HFFc6 (cell line): ENCODE data around the gene AUTS2. TPM values are rescaled to one million over a fixed set of nuclear protein-coding genes. Genes with fewer than 3 reads are reported as not detected.

Experiments used
- DNase-seq: peaks from one replicate; pipeline ENCODE4 v3.0.0-alpha.2; 2018
- H3K27ac Mint-ChIP-seq: 2 replicates; pipeline ENCODE4 v1.8.0; 2020; ENCODE audit warnings: mild to moderate bottlenecking, mixed read lengths
- H3K27me3 Mint-ChIP-seq: 2 replicates; pipeline ENCODE4 v1.8.0; 2021; ENCODE audit warnings: mild to moderate bottlenecking, moderate library complexity, mixed read lengths; ENCODE audit not compliant: insufficient read depth
- H3K36me3 Mint-ChIP-seq: 2 replicates; pipeline ENCODE4 v1.8.0; 2021; ENCODE audit warnings: low read depth, mixed read lengths
- H3K4me1 Mint-ChIP-seq: 2 replicates; pipeline ENCODE4 v1.8.0; 2020; ENCODE audit warnings: low read depth, mixed read lengths
- H3K4me3 Mint-ChIP-seq: 2 replicates; pipeline ENCODE4 v1.8.0; 2020; ENCODE audit warnings: mild to moderate bottlenecking, moderate library complexity, mixed read lengths
- H3K9me3 Mint-ChIP-seq: 2 replicates; pipeline ENCODE4 v1.8.0; 2020; ENCODE audit warnings: mild to moderate bottlenecking, mixed read lengths
- total RNA-seq, 6 experiments: library from RNA; stranded (reverse); fragmentation: NEBNext Ultra II Directional; extraction: Animal tissue kit (Norgen Biotek cat#: 25700); gene quantifications; 2 replicates in 1 of 6; 3 replicates in 5 of 6; pipeline ENCODE4 v1.2.3, GENCODE V29; 2021
- TF ChIP-seq, protein P1 (sequence below): fragments of 200-600 bp; sonication (generic); IDR thresholded peaks from 2 replicates; pipeline ENCODE4 v1.5.0; 2021; ENCODE audit warnings: antibody characterized with exemption, mild to moderate bottlenecking

The AUTS2 gene
- total RNA-seq, 6 experiments from 2014 or later = 0.02 to 0.19 (median 0.16) TPM; not detected in 2

- Mint-ChIP-seq H3K36me3 (no peaks in the 10 kb centered on the region), H3K4me1 (no peaks in the 10 kb centered on the region), H3K27ac (no peak overlapping the region)
Observed at GRCh38 chr7:69625238-69625637, 27.0 kb downstream of the AUTS2 start.

DNA sequence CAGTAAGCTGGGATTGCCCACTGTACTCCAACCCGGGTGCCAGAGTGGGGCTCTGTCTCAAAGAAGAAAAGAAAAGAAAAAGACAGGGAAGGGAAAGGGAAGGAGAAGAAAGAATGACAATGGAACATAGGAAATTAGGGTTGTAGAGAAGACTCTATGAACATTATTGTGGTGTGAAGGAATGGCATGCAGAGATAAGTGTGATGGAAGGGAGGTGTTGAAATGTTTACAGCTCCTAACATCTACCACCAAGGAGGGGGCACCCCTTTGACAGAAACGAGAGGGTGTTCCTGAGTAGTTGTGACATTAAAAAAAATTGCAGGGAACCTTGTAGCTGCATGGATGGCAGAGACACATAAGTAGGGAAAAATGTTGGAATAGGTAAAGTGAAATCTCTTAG lies 27.5 kb downstream of the AUTS2 start:
- TF ChIP-seq, protein P1, sequence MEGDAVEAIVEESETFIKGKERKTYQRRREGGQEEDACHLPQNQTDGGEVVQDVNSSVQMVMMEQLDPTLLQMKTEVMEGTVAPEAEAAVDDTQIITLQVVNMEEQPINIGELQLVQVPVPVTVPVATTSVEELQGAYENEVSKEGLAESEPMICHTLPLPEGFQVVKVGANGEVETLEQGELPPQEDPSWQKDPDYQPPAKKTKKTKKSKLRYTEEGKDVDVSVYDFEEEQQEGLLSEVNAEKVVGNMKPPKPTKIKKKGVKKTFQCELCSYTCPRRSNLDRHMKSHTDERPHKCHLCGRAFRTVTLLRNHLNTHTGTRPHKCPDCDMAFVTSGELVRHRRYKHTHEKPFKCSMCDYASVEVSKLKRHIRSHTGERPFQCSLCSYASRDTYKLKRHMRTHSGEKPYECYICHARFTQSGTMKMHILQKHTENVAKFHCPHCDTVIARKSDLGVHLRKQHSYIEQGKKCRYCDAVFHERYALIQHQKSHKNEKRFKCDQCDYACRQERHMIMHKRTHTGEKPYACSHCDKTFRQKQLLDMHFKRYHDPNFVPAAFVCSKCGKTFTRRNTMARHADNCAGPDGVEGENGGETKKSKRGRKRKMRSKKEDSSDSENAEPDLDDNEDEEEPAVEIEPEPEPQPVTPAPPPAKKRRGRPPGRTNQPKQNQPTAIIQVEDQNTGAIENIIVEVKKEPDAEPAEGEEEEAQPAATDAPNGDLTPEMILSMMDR = no peak
- Mint-ChIP-seq H3K27ac (no peak overlapping the region), H3K27me3 (no peaks in the 10 kb centered on the region), H3K9me3 (peaks cover 39% of the 10 kb centered on the region), H3K4me3 (no peak overlapping the region), H3K4me1 (no peaks in the 10 kb centered on the region), H3K36me3 (no peaks in the 10 kb centered on the region)
- DNase-seq = no peak

More at GRCh38 chr7:69625238-69625637, 27.0 kb downstream of the AUTS2 start:
- TF ChIP-seq, protein P1 = no peak
- Mint-ChIP-seq H3K27me3 (no peaks in the 10 kb centered on the region), H3K9me3 (peaks cover 43% of the 10 kb centered on the region), H3K4me3 (no peak overlapping the region)
- no peak for DNase-seq

GRCh38 chr7:69630292-69630691 lies 32.0 kb downstream of the AUTS2 start:
- no peak for DNase-seq
- no peak overlapping the region for H3K27ac Mint-ChIP-seq
- peaks cover 28% of the 10 kb centered on the region for H3K9me3 Mint-ChIP-seq
- no peaks in the 10 kb centered on the region for H3K36me3 Mint-ChIP-seq
- no peaks in the 10 kb centered on the region for H3K4me1 Mint-ChIP-seq
- TF ChIP-seq, protein P1 = no peak
- no peak overlapping the region for H3K4me3 Mint-ChIP-seq
- no peaks in the 10 kb centered on the region for H3K27me3 Mint-ChIP-seq

DNA sequence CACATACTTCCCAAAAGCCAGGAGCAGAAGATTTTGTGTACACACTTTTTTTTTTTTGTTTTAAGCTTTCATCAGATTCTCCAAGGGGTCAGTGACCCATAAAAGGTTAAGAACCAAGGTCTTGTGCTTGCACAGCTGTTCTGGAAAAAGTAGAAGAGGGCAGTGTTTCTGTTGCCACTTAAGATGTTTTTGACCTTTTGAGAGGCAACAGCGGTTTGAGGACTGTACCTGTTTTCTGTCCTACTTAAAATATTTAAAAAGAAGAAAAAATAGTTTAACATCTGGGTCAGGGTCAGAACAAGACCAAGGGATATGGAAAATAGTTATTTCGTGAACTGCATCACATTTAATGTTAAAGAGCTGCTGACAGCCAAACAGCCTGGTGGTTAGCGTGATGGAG lies 32.9 kb downstream of the AUTS2 start:
- H3K27ac Mint-ChIP-seq = no peak overlapping the region
- no peaks in the 10 kb centered on the region for H3K36me3 Mint-ChIP-seq
- no peaks in the 10 kb centered on the region for H3K4me1 Mint-ChIP-seq
- H3K4me3 Mint-ChIP-seq = no peak overlapping the region
- no peak for DNase-seq
- H3K9me3 Mint-ChIP-seq = peaks cover 27% of the 10 kb centered on the region
- TF ChIP-seq, protein P1 = no peak
- H3K27me3 Mint-ChIP-seq = no peaks in the 10 kb centered on the region

DNA sequence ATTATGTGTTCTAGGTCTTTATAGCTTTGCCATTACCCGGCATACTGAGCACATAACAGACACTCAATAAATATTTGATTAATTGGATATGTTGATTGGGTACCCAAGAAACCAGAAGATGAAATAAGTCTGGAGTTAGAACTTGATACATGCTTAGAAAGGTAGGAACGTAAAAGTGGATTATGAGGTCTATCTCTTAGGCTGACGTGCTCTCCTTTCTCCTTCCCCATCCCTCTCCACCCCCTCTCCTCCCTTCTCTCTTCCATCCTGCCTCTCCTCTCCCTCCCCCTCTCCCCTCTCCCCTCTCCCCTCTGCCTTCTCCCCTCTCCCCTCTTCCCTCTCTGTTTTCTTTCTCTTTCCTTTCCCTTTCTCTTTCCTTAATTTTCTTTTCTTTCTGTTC lies 34.0 kb downstream of the AUTS2 start:
- TF ChIP-seq, protein P1 = no peak
- Mint-ChIP-seq H3K4me3 (no peak overlapping the region), H3K36me3 (no peaks in the 10 kb centered on the region), H3K9me3 (peaks cover 27% of the 10 kb centered on the region), H3K27me3 (no peaks in the 10 kb centered on the region), H3K27ac (no peak overlapping the region), H3K4me1 (no peaks in the 10 kb centered on the region)
- no peak for DNase-seq
